Middle frontal gyrus (tissue), 1 donor: ENCODE results near the gene EXOC6B.

Source experiments
- DNase-seq: peaks from one replicate; pipeline ENCODE4 v3.0.0-alpha.2; 2015; ENCODE audit warnings: low spot score; ENCODE audit errors: extremely low spot score

EXOC6B gene

GRCh38 chr2:72178551-72178950 lies 647.3 kb downstream of the EXOC6B start:
- no peak for DNase-seq

- DNase-seq, result no peak
Observed at GRCh38 chr2:72176281-72176680, 649.6 kb downstream of the EXOC6B start.

- DNase-seq, result no peak
Observed at GRCh38 chr2:72175636-72176035, 650.2 kb downstream of the EXOC6B start.

DNA sequence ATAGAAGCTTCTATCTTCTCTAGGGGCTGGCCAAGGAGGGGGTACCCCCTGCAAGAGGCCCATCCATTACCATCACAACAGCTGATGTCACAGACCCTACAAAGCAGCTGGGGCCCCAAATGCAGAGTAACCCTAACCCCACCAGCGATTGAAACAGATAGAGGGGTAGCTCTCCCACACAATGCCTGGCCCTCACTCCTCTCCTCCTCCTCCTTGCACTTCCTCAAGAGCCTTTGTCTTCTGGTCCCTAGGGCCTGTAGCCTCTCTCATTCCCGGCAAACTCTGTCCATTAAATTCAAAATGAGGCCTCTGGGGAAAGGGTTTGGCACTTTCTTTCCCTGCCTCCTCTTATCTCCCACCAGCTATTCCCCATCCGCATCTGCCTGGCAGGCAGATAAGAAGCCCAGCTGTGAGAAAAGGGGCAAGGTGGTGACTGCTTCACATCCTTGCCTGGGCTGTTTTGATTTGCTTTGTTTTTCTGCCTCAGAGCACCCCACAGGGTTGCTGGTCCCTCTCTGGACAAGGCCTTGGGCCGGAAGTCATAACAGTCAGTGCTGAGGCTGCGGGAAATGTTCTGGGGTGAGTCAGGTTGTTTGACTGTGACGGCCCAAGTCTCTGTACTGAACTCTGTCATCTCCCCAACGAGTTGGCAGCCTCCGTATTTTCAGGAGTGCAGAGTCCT lies 652.1 kb downstream of the EXOC6B start:
- DNase-seq, result no peak

DNA sequence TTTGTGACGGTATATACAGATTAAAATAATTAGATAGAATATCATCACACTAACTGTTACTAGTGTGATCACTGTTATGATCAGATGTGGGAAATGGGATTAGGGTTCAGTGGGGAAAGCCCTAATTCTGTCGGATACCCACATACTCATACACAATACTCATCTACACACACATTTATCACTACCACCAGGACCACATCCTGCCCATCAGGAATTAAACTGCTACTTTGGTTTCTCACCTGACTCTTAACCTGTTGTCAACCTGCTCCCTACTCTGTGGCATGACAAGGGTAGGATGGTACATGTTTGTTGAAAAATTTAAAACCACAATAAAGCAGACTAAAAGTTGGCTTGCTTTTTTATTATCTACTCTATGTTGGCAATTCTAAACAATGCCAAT lies 653.4 kb downstream of the EXOC6B start:
- no peak for DNase-seq

GRCh38 chr2:72166279-72166678 lies 659.6 kb downstream of the EXOC6B start:
- DNase-seq, result no peak

DNA sequence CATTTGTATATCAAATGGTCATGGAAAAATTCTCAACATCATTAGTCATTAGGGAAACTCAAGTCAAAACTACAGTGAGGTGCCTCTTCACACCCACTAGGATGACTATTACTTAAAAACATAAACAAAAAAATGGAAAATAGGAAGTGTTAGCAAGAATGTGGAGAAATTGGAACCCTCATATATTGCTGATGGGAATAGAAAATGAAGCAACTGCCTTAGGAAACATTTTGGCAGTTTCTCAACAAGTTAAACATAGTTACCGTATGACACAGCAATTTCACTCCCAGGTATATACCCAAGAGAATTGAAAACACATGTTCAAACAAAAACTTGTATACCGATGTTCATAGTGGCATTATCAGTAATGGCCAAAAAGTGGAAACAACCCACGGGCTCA lies 660.0 kb downstream of the EXOC6B start:
- DNase-seq, result no peak

GRCh38 chr2:72162574-72162973 lies 663.3 kb downstream of the EXOC6B start:
- no peak for DNase-seq

DNA sequence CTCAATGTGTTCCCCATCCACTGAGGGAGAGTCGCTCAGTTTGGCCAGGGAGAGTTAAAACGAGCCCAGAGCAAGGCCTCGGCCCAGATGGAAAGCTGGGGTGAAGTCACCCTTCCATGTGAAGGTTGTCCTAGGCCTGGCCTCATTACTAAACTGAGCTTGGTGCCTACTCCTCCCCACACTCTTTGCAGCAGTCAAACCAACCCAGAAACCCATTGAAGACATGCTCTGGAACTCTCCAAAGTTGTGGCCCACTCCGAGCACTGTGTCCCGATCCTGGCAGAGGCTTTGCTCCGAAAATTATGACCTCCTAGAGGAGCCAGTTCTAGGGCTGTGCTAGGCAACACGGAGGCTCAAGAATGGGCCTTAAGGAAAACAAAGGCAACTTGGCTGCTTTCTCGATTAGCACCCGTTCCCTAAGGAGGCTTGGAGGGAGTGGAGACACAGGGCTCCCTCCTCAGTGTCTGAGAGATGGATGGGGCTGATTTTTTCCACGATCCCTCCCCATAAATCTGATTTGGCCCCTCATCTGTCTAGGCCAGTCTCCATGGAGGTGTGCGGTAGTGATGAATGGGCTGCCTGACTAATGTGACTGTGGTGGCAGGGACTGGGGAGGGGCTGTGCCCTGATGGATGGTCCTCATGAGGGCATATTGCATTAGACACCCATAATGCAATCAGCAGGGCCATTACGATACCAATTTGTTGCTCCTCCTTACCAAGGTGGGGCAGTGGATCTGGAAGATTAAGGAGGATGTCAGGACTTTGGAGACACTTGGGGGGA lies 666.4 kb downstream of the EXOC6B start:
- no peak for DNase-seq

GRCh38 chr2:72157871-72158771 lies 667.7 kb downstream of the EXOC6B start:
- DNase-seq, result no peak

DNA sequence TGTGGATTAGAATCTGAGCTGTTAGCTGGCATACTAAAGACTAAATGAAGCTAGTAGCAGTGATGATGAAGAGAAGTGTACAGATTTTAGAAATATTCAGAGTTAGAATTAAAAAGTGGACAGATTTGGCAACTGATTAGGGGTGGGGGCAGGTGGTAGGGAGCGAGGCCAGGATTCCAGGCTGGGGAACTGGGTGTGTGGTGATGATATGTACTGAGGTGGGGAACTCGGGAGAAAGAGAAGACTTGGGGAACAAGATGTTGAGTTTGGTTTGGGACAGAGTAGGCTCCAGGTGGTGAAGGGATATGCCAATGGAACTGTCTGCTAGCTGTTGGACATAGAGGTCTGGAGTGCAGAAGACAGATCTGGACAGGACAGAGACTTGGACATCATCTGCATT lies 669.0 kb downstream of the EXOC6B start:
- DNase-seq, result no peak

- no peak for DNase-seq
Observed at GRCh38 chr2:72155737-72156136, 670.1 kb downstream of the EXOC6B start.

GRCh38 chr2:72155151-72155550 lies 670.7 kb downstream of the EXOC6B start:
- DNase-seq, result no peak

DNA sequence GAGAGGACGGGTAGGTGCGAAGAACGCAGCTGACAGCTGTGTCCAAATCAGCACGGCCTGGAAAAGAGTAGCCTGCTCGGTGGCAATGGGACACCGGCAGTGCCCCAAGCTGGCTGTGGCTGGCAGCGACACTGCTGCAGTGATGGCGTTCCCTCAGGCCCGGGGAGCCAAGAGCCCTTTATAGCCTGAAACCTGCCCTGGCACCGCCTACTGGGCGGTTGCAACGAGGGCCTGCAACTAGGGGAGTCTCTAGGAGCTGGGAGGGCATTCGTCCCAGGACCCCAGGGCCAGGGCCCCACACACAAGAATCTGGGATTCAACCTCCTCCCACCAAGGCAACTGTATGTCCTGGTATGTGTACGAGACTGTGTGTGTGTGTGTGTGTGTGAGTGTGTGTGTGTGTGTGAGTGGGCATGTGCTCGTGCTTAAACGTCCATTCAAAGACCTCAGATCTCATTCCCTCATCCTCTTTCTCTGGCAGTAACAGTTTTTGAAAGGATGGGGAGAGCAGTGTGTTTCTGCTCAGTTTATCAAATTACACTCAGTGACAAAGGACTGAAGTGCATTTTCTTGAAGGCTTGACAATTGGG lies 671.4 kb downstream of the EXOC6B start:
- DNase-seq, result no peak

DNA sequence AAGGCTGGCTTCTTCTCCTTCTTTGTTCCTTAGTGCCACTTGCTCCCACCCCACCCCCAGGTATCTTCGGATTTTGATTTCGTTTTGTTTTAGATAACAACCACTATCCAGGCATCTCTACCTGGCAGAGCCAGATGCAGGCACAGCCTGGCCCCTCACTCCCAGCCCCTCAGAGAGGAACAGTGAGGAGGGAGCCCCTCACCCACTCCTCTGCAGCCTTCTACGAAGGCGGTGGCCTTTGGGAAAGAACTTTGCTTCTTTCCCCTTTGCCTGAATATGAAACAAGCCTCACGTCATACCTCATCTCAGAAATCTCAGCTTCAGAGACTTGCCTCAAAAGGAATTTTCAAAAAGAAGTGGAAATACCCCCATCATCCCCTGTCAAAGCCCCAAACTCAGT lies 671.9 kb downstream of the EXOC6B start:
- DNase-seq, result no peak

DNA sequence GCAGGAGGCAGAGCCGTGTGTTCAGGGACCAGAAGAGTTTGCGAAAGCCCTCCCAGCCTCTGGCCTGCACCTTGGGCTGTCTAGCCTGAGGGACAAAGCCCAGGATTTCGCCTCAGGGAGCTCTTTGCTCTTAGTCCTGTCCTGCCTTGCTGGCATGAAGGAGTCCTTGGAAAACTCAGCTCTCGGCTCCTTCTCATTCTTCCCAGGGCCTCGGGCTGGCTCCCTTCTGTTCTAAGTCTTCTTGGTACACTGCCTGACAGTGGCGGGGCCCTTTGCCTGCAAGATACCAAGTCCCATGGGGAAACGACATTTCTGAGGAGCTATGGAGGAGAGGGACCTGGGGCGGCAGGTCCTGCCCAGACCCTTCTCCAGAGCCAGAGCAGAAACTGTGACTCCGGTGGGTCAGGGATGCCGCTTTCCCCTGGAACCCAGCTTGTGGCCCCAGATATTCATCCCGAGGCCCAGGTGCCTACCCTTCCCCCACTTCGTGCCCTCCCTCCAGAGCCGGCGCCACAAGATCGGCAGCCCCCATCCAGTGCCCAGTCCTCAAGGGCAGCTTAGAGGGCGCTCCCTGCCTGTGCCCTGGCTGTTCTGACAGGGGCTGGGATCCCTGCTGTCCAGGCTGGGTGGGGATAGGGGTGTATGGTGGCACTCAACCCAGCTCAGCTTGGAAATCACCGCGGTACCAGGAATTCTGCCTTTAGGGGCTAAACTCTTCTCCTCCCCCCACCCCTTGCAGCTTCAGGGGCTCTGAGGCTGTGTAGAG lies 672.6 kb downstream of the EXOC6B start:
- no peak for DNase-seq

DNA sequence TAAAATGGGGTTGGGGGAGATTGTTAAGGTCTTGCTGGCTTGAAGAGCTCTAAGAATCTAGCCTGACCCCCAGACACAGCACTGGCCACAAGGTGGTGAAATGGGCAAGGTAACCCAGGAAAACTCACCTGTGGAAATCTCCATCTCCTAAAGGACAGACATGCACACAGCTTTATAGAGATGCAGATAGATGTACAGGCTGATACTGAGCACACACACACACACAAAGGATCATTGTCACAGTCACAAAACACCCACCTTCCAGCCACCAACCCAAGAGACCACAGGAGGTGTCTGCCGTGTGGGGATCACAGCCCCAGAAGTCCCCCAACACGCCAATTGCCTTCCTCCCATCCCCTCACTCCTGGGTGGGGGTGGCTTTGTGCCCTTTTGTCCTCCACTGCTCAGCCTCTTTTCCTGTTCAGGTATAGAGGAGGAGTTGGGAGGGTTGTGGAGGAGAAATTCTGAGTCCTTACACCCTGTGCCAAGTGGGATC lies 674.9 kb downstream of the EXOC6B start:
- DNase-seq, result no peak

DNA sequence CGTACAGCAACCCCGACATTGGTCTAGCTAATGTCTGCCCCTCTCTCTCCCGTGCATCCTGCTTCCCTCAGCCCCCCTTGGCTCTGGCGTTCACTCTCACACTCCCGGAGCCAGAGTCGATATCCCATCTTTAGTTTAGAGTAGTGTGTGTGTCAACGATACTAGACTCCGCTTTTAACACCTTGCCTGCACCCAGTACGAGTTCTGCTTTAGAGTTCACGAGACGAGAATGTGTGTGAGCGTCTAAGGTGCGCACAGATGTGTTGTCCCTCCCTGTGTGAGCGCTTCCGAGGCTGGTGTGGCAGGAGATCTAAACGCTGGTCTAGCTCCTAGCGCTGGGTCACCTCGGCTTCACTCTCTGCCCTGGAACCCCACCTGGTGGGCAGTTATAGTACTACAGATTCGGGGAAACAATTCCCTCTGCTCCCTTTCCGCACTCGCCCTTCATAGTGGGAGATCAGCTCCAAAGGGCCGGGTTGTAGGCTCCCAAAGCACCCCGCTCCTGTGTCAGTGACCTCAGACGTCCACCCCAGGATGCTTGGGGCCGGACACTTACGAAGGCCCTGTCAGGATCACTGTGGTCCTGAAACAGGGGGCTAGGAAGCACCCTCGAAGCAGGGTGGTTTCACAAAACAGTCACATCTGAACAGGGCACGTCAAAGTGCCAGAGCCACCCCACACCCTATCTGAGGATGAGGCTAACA lies 675.5 kb downstream of the EXOC6B start:
- peak; percentile 74 for DNase-seq

- DNase-seq, result no peak
Observed at GRCh38 chr2:72149556-72150156, 676.2 kb downstream of the EXOC6B start.
